GM18508 (cell line): Measurements from ENCODE around the gene PLEKHG4B.

ENCODE experiments used
- ATAC-seq: cut with Tn5 transposase; IDR thresholded peaks from one replicate; pipeline ENCODE4 v1.9.1; 2021; ENCODE audit warnings: moderate number of reproducible peaks; ENCODE audit not compliant: insufficient read depth, unreplicated experiment

Gene PLEKHG4B

DNA sequence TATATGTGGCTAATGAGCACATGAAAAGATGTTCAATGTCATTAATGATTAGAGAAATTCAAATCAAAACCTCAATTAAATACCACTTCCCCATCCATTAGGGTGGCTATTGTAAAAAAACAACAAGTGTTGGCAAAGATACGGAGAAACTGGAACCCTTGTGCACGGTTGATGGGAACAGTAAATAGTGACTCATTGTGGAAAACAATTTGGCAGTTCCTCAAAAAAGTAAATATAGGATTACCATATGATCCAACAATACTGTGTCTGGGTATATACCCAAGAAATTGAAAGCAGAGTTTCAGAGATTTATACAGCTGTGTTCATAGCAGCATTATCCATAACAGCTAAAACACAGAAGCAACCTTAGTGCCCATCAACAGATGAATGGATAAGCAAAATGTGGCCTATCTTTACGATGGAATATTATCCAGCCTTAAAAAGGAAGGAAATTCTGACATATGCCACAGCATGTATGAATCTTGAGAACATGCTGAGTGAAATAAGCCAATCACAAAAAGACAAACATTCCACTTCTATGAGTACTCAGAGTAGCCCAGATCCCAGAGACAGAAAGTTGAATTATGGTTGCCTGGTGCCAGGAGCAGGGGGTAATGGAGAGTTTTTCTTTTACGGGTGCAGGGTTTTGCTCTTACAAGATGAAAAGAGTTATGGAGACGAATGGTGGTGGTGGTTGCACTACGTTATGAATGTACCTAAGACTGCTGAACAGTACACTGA, 57.9 kb downstream of the PLEKHG4B start:
- ATAC-seq = no peak

DNA sequence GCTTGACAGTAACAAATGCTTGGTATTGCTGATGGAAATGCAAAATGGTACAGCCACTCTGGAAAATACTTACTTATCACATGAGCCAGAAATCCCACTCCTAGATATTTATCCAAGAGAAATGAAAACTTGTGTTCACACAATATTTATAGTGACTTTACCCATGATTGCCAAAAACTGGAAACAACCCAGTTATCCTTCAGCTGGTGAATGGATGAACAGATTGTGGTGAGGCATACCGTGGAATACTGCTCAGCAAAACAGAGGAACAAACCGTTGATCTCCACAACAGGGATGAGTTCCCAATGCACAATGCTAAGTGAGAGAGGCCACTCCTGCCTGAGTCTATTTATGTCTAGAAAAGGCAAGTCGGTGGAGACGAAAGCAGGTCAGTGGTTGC, 58.8 kb downstream of the PLEKHG4B start:
- no peak for ATAC-seq

DNA sequence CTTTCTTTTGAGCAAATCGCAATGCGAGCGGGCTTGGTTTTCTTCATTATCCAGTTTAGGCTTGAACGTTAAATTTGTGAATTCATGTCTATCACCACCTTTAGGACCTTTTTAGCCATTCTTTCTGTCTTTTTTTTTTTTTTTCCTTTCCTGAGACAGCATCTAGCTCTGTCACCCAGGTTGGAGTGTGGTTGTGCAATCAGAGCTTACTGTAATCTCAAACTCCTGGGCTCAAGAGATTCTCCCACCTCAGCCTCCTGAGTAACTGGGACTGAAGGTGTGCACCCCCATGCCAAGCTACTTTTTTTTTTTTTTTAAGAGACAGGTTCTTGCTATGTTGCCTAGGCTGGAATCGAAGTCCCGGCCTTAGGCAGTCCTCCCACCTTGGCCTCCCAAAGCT, 60.1 kb downstream of the PLEKHG4B start:
- no peak for ATAC-seq

DNA sequence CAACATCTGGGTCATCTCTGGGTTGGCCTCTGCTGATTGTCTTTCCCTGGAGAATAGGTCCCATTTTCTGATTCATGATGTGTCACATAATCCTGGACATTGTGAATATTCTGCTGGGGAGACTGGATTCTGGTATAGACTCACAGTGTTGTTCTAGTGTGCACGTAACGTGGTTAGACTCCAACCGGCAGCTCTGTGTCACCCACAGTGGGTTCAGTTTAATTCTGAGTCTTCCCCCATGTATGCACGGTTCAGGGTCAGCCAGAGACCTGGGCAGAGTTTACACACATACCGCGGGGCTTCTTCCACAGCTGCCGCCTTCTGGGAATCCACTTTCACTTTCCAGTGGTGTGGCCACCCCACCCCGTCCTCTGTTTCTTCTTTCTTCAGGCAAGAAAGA, 61.3 kb downstream of the PLEKHG4B start:
- no peak for ATAC-seq

DNA sequence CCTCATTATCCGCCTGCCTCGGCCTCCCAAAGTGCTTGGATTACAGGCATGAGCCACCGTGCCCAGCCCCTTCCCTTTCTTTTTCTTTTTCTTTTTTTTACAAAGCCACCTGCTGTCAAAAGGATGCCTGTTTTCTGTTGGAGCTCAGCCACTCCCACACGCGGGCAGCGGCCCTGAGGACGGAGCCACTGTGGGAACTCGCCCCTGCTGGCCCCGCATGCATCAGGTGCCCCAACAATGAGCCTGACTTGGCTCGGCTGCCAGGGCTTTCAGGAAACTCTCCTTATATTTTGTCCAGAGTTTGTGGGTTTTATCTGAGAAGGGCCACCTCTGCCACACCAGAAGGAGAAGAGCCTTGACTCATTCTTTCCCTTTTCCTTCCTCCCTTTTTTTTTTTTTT, 62.3 kb downstream of the PLEKHG4B start:
- no peak for ATAC-seq

DNA sequence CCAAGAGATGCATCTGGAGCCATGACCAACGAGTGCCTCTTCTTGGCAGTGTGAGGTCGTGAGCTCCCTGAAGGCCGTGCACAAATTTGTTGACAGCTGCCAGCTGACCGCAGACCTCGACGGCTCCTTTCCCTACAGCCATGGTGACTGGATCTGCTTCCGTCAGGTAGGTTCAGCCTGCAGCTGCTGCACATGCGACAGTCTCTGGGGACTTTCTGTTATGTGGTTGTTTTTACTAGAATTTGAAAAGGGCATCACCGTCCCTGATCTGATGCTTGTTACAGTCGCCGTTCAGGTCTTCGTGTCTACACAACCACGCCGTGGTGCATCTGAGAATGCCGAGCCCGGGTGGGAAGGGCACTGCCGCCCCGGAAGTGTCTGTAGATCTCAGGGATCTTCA, 62.9 kb downstream of the PLEKHG4B start:
- ATAC-seq = no peak

DNA sequence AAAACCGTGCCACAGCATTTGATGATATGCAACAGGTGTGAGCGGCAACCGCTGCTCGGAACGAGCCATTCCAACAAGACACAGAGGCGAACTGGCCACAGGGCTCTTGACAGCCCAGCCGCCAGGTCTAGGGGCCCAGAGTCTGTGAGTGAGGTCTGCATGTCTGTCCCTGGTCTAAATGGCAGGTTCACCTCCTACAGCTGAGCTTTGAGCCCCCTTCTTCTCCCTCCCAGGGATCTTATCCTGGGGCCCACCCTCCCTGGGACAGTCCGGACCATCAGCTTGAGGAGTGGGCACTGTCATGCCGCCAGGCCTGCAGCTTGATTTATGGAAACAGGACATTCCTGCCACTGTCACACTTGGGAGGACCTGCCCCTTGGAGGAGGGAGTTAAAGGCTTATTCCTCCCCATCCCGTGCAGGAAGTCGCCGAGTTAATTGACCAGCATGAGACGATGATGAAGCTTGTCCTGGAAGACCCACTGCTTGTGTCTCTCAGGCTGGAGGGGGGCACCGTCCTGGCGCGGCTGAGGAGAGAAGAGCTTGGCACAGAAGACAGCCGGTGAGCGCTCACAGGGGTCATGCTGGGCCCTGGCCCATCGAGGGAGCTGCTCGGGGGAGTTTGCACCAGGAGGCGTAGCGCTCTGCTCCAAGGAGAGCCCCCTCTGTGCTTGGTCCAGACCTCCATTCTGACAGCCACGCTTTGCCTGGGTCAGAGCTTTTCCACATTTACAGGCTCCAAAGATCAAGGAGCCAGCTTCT, 63.9 kb downstream of the PLEKHG4B start:
- ATAC-seq = no peak

DNA sequence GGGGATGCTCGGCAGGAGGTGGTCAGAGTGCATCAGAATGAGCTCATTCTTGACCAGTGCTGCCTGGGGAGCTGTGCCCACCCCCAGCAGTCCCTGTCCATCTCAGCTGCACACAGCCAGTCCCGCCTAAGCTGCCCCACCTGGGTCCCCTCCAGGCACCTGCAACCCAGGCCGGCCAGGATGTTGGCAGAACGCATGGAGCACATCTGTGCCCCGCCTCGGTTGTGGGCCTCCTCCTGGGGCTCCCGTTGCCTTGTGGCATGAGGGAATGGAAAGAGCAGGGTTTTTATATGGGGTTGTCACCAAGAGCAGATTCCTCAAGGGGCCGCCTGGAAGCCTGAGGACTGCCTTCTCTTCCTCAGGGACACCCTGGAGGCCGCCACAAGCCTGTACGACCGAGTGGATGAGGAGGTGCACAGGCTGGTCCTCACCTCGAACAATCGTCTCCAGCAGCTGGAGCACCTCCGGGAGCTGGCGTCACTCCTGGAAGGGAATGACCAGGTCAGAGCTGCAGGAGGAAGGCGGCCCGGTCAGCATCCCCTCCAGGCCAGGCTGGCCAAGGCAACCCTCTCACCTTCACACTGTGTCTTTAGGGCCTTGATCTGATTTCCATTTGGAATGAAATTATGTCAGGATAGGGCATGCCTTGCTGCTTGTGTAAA, 64.6 kb downstream of the PLEKHG4B start:
- ATAC-seq = no peak

DNA sequence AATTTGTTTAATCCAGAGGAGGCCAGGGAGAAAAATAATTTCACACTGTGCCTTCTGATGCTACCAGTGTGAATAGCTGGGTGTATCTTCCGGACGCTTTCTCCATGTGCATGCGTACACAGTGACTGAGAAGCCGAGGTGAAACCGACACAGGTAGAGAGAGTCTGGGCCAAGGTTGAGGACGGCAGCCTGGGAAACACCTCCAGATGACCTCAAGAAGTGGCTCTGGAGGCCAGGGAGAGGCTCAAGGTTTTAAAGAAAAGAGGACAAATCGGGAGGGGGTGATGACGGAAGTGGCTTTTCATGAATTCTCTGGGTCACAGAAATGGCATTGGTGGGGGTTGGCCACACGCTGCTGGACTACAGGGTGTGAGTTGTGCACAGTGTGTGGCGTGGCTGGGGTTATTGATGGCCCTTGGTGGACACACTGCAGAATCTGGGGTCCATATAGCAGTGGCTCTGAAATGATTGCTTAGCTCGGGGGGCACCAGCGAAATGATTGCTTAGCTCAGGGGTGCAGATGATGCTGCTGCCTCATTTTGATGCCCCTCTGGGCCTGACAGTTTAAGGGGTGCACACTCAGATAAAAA, 65.3 kb downstream of the PLEKHG4B start:
- ATAC-seq = no peak

DNA sequence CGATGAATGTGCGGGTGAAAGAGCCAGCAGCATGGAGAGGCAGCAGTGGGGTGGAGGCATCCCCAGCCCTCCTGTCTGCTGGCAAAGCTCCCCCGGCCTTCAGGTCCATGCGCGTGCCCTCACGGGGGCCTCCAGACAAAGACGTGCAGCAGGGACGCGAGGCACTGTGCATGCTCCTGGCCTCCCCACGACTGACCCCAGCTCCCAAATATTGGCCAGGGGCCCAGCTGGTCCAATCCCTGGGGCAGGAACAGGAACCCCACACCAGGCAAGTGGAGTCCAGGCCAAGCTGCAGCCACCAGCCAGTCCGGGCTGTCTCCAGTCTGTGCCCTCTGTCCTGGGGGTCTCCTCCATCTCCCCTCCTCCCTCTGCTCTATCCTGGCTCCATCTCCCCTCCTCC, 65.8 kb downstream of the PLEKHG4B start:
- ATAC-seq = no peak

DNA sequence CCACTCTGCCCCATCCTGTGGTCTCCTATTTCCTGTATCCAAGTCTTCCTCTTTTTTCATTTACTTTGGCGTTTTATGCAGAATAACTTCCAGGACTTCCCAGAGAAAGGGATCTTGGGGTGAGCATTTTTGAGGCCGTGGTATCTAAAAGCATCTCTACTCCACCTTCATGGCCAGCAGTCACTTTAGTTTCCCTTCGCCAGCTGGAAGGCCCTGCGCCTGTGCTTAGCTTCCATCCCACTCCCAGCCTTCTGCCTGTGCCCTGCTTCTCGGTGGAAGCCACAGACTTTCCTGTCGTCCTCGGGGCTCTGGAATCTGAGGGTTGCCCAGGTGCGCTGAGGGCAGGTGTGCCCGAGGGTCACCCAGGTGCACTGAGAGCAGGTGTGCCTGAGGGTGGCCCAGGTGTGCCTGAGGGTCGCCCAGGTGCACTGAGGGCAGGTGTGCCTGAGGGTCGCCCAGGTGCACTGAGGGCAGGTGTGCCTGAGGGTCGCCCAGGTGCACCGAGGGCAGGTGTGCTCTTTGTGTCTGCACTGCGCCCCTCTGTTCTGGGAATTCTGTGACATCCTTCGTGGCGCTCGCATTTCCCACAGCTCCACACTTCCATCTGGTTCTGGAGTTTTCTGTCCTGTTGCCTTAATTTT, 67.0 kb downstream of the PLEKHG4B start:
- ATAC-seq = no peak

DNA sequence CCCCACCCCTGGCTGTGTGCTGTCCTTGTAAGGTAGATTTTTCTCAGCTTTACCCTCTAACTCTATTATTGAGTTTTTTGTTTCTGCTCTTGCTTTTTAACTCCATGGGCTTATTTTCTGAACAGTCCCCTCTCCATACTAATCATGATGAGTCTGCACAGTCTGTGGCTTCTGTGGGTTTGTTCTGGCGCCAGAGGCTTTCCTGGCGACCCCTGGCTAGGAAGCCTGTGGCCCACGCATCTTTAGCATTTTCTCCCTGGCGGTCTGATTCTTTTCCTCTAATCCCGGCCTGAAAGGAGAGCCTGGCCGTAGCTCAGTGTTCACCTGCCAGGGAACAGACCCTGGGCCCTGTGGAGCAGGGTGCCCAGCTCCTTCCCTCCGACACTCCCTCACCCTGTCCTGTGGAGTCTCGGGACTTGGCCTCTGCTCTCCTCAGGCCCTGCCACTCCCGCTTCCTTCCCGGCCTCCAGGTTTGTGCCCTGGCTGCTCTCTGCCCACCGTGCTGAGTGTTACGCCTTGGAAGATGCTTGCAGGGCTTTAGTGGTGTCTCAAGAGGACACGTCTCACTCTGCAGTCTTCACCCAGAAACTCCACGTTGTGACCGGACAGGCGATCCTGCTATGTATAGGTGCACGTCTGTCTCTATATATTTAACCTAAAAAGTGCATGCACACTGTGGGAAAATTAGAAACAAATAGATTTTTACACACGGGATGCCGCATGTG, 67.6 kb downstream of the PLEKHG4B start:
- no peak for ATAC-seq

DNA sequence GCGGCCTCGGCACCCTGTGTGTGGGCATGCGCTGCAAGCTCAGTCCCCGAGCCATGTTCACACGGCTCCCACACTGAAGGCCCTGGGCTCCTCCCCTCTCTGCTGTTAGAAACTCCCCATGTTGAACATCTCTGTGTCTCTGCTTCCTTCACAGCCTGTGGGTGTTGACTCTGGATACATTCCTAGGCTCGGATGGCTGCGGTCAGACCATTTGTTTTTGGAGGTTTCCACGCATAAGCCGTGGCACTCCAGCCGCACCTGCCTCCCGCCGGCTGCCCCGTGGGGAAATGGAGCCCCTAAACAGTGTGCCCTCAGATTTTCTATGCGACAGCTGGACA, 68.2 kb downstream of the PLEKHG4B start:
- no peak for ATAC-seq

DNA sequence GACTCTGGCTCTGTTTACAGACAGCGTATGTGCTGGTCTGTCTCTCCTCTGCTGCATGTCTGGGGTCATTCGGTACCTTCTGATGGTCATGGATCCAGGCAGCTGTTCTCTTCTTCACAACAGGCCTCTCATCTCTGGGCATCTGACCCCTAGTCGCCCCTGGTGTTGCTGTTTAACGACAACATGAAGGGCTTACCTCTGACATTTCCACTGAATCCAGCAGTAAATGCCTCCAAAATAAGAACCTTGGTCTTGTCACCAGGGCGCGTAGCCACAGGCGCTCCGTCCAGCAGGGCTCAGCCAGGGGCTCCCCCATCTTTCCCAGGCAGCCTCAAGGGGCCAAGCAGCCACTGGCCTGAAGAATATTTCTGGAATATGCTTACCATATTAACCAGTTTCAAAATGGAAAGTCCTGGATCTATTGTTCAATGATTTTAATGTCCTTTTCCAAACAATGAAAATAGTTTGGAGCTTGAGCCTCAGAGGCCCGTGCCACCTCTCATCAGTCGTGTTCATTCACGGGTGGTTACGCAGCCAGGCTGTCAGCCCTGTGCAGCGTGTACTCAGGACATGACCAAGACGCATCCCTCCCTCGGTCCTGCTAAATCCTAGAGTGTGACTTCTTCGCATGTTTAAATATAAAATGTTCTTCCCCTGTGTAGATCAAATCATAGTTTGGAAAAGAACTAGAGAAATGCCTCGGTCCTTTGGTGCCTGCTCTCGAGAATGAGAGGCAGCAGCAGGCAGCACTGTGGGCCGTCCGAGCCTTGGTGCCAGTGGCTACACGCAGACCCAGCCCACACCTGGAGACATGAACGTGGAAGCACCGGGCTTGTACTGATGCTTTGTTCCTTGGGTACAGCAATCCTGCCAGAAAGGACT, 69.2 kb downstream of the PLEKHG4B start:
- ATAC-seq = no peak

DNA sequence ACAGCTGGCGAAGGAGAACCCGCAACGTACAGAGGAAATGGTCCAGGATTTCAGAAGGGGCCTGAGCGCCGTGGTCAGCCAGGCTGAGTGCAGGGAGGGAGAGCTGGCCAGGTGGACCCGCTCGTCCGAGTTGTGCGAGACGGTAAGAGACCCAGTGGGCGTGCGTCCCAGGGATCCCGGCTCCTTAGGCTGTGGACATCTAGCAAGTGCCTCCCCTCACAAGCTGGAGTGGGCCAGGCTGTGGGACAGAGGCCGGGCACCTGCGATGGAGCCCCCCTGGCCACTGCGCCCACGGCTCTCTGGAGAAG, 69.8 kb downstream of the PLEKHG4B start:
- ATAC-seq = no peak

DNA sequence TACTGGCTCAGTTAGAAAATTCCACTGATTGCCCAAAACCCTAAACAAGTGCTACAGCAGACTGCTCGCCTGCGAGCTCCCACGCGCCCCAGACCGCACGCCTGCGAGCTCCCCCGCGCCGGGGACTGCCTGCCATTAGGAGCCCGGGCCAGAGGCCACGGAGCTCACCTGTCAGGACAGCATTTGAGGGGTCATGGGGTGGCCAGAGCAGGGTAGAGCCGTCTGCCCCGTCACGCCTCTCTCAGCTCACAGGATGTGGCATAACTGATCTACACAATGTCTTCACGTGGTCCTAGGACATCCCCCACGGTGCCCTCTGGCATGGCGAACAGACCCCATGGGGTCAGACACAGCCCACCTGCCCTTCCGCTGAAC, 70.2 kb downstream of the PLEKHG4B start:
- ATAC-seq = no peak

DNA sequence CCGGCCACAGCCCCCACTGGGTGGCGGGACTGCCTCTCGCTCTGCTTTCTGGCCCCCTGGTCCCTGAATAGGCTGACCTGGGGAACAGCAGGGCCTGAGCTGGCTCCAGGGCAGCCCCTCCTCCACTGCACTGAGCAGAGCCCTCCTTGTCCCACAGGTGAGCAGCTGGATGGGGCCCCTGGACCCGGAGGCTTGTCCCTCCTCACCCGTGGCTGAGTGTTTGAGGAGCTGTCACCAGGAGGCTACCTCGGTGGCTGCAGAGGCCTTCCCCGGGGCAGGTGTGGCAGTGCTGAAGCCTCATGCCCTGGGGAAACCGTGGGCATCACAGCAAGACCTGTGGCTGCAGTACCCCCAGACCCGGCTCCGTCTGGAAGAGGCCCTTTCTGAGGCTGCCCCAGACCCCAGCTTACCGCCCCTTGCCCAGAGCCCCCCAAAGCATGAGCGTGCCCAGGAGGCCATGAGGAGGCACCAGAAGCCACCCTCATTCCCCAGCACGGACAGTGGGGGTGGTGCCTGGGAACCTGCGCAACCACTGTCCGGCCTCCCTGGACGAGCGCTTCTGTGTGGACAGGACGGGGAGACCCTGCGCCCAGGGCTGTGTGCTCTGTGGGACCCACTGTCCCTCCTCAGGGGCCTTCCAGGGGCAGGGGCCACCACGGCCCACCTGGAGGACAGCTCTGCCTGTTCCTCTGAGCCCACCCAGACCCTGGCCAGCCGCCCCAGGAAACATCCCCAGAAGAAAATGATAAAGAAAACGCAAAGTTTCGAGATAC, 70.8 kb downstream of the PLEKHG4B start:
- ATAC-seq = no peak

DNA sequence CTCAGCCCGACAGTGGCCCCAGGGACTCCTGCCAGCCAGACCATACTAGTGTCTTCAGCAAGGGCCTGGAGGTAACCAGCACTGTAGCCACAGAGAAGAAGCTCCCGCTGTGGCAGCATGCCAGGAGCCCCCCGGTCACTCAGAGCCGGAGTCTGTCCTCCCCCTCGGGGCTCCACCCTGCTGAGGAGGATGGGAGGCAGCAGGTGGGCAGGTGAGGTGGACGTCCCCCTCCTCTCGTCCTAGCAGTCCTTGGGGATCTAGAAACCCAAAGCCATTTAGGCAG, 71.3 kb downstream of the PLEKHG4B start:
- no peak for ATAC-seq

DNA sequence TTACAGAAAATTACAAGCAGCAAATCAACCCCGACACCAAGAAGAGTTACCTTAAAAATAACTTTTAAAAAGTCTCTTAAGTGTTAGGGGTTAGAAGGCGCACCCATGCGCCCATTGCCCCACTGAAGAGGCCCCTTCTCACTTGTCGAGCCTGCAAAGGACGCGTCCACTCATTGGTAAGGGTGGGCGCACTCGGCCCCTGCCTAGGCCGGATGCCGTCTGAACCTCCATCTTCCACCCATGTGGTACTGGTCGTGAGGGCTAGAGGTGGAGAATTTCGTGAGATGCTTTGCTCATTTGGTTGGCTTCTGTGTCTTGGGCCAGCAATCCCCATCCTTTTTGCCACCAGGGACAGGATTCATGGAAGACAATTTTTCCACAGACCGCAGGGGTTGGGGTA, 71.9 kb downstream of the PLEKHG4B start:
- no peak for ATAC-seq
